ENCODE data around the gene CPNE9.

CPNE9 gene

DNA sequence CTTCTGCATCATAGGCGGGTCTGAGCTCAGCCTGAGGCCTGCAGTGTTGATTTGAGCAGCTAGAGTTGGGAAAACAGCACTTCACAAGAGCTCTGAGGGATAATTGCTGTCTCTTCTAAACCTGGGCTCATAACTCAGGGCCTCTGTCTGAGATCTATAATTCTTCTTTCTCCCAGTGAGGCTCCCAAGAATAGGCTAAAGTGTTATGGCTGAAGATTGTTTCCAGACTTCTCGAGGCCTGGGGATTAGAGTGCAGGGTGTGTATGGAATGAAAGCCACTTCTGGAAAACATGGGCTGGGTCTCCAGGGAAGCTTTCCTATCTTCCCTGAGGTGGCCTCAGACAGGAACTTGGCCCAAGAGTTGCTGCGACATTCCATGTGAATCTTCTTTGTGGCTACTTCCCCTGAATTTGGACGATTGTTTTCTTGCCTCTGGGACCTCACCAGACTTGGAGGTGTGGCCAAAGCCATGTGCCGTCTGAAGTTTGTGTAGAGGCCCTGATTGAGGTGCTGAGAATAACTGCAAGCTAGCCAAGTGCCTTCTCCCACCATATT, 27.8 kb upstream of the CPNE9 start:
- H3K4me3 ChIP-seq (ENCODE audit: low read length in 2 of 2) = no peak overlapping the region
- peaks cover 2% of the 10 kb centered on the region for H3K4me1 ChIP-seq (ENCODE audit: control insufficient read depth, insufficient read depth, low read length)
- no peak overlapping the region for H3K9ac ChIP-seq (ENCODE audit: low read length in 2 of 2)
- H3K27me3 ChIP-seq (ENCODE audit: control insufficient read depth in 1 of 2, insufficient read depth in 2 of 2, low read length in 2 of 2) = no peaks in the 10 kb centered on the region
- H3K27ac ChIP-seq (ENCODE audit: low read length) = no peak overlapping the region
- H3K9me3 ChIP-seq (ENCODE audit: control insufficient read depth in 2 of 2, low read length in 2 of 2) = no peaks in the 10 kb centered on the region
- H3K36me3 ChIP-seq (ENCODE audit: control insufficient read depth in 2 of 2, insufficient read depth in 2 of 2, low read length in 2 of 2) = peaks cover 73 to 80% of the 10 kb centered on the region in 2 donors

DNA sequence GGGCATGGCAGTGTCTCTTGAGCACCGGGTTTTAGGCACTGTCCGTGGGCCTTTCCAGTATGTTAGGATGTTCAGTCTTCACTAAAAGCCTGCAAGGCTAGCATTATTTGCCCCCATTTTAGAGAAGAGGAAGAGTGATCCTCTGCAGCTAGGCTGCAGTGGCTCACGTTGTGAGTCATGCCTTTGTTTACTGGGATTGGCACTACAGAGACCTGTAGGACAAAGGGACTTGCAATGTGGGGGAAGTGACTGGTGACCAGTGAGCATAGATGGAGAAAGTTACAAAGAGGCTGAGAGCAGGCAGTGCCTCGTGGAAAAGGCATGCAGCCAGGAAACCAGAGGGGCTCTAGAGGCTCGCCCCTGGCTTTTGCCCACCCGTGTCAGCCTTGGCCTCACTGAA, 26.8 kb upstream of the CPNE9 start:
- no peaks in the 10 kb centered on the region for H3K9me3 ChIP-seq (ENCODE audit: control insufficient read depth in 2 of 2, low read length in 2 of 2)
- no peak overlapping the region for H3K4me3 ChIP-seq (ENCODE audit: low read length in 2 of 2)
- no peaks in the 10 kb centered on the region for H3K27me3 ChIP-seq (ENCODE audit: control insufficient read depth in 1 of 2, insufficient read depth in 2 of 2, low read length in 2 of 2)
- H3K4me1 ChIP-seq (ENCODE audit: control insufficient read depth, insufficient read depth, low read length) = peaks cover 2% of the 10 kb centered on the region
- H3K9ac ChIP-seq (ENCODE audit: low read length in 2 of 2) = no peak overlapping the region
- H3K27ac ChIP-seq (ENCODE audit: low read length) = no peak overlapping the region
- H3K36me3 ChIP-seq (ENCODE audit: control insufficient read depth in 2 of 2, insufficient read depth in 2 of 2, low read length in 2 of 2) = peaks cover 77 to 83% of the 10 kb centered on the region in 2 donors

DNA sequence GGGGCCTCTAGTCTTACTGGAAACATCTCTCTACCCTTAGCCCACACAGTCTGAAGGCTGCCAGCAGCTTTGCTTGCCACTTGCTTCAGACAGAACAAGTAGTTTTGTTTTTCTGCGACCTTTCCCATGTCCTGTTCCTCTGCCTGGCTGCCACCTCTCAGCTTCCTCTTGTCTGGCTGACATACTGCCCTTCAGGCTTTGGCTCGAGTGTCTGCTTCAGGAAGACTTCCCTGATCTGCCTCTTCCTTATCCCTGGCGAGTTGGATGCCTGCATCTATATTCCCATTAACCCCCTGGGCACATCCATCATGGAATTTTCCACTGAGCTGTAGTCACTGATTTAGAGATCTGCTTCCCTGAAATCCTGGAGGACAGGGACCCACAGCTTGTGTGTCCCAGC, 25.1 kb upstream of the CPNE9 start:
- H3K4me3 ChIP-seq (ENCODE audit: low read length in 2 of 2) = no peak overlapping the region
- peaks cover 70 to 77% of the 10 kb centered on the region in 2 donors for H3K36me3 ChIP-seq (ENCODE audit: control insufficient read depth in 2 of 2, insufficient read depth in 2 of 2, low read length in 2 of 2)
- H3K4me1 ChIP-seq (ENCODE audit: control insufficient read depth, insufficient read depth, low read length) = peaks cover 2% of the 10 kb centered on the region

DNA sequence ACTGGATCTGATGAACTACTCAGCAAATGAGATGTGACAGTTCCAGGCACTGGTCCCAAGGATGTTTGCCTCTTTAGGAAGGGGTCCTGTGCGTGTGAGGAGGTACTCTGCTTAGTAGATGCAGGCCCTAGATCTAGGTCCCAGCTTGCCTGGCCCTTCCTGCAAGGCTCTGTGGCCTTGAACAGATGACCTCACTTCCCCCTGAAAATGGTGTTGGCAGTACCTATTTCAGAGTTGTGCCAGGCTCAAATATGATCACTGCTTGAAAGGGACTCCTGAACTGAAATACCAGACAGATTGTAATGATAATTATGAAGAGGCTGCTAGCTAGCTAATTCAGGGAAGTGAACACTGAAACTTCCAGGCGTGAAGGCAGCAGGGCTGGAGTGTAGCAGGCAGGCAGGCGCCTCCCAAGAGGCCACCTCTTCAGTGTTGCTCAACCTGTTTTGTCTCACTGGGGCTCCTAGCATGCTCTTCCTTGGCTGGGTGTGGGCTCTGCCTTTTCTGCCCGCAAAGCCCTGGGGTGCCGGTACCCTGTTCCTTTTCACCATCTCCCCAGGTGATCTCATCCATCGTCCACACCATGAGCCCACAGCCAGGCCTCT, 24.1 kb upstream of the CPNE9 start:
- no peak overlapping the region for H3K9ac ChIP-seq (ENCODE audit: low read length in 2 of 2)
- peaks cover 71 to 78% of the 10 kb centered on the region in 2 donors for H3K36me3 ChIP-seq (ENCODE audit: control insufficient read depth in 2 of 2, insufficient read depth in 2 of 2, low read length in 2 of 2)
- H3K27me3 ChIP-seq (ENCODE audit: control insufficient read depth in 1 of 2, insufficient read depth in 2 of 2, low read length in 2 of 2) = no peaks in the 10 kb centered on the region
- no peaks in the 10 kb centered on the region for H3K9me3 ChIP-seq (ENCODE audit: control insufficient read depth in 2 of 2, low read length in 2 of 2)
- H3K27ac ChIP-seq (ENCODE audit: low read length) = no peak overlapping the region
- no peak overlapping the region for H3K4me3 ChIP-seq (ENCODE audit: low read length in 2 of 2)
- H3K4me1 ChIP-seq (ENCODE audit: control insufficient read depth, insufficient read depth, low read length) = peaks cover 2% of the 10 kb centered on the region

More for the DNA sequence above, 25.1 kb upstream of the CPNE9 start:
- Histone ChIP-seq H3K9ac (ENCODE audit: low read length in 2 of 2) (no peak overlapping the region), H3K9me3 (ENCODE audit: control insufficient read depth in 2 of 2, low read length in 2 of 2) (no peaks in the 10 kb centered on the region), H3K27me3 (ENCODE audit: control insufficient read depth in 1 of 2, insufficient read depth in 2 of 2, low read length in 2 of 2) (no peaks in the 10 kb centered on the region), H3K27ac (ENCODE audit: low read length) (no peak overlapping the region)

DNA sequence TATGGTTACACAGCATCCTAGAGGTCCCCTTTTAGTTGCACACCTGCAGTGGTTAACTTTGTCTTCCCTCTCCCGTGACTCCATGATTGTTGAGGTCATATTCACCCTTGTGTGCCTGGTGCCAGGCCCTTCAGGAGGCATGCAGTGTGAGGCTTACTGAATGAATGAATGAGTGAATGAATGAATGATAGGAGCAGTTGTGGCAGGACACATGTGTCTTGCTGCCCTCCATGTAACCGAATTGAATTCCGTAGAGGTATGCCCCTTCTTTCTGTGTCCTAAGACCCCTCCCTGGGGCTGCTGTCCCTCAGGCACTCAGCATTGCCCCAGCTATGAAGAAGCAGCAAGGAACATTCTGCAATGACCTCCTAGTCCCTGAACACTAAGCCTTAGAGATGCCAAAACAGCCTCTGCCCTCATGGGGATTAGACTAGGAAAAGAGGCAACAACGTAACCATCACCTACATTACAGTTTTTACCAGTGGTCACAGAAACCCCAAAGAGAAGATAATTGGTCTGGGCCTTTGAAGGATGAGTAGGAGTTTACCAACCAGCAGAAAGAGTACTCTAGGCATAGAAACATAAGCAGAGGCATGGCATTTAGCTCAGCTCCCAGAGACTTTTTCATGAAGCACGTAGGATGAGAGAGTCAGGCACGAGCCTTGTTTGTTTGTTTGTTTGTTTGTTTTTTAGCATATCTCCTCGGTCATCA, 22.5 kb upstream of the CPNE9 start:
- Histone ChIP-seq H3K4me3 (ENCODE audit: low read length in 2 of 2) (no peak overlapping the region), H3K36me3 (ENCODE audit: control insufficient read depth in 2 of 2, insufficient read depth in 2 of 2, low read length in 2 of 2) (peaks cover 82 to 85% of the 10 kb centered on the region in 2 donors), H3K27me3 (ENCODE audit: control insufficient read depth in 1 of 2, insufficient read depth in 2 of 2, low read length in 2 of 2) (no peaks in the 10 kb centered on the region), H3K27ac (ENCODE audit: low read length) (no peak overlapping the region), H3K9me3 (ENCODE audit: control insufficient read depth in 2 of 2, low read length in 2 of 2) (no peaks in the 10 kb centered on the region), H3K4me1 (ENCODE audit: control insufficient read depth, insufficient read depth, low read length) (peaks cover 2% of the 10 kb centered on the region), H3K9ac (ENCODE audit: low read length in 2 of 2) (no peak overlapping the region)

- H3K36me3 ChIP-seq (ENCODE audit: control insufficient read depth in 2 of 2, insufficient read depth in 2 of 2, low read length in 2 of 2) = peaks cover 84 to 85% of the 10 kb centered on the region in 2 donors
These were observed 21.9 kb upstream of the CPNE9 start for GRCh38 chr3:9681723-9682081.

DNA sequence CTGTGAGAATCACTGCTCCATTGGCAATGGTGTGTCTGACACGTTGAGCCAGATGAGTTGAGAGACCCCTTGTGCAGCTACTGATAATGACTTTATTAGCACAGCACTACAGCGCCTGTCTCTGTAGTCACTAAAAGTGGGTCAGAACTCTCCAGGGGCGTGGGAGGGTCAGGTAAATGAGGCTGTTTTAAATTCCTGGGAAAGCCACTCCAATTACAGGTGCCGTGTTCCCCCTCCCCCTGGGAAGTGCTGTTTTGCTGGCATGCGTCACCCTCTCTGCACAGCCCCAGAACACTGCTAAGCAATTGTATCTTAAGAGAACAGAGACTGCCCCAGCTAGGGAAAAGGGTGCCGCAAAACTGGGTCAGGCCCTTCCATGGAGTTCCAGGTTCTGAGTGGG, 21.5 kb upstream of the CPNE9 start:
- peaks cover 83 to 85% of the 10 kb centered on the region in 2 donors for H3K36me3 ChIP-seq (ENCODE audit: control insufficient read depth in 2 of 2, insufficient read depth in 2 of 2, low read length in 2 of 2)
- no peak overlapping the region for H3K4me3 ChIP-seq (ENCODE audit: low read length in 2 of 2)
- H3K9me3 ChIP-seq (ENCODE audit: control insufficient read depth in 2 of 2, low read length in 2 of 2) = no peaks in the 10 kb centered on the region
- H3K27ac ChIP-seq (ENCODE audit: low read length) = no peak overlapping the region
- H3K4me1 ChIP-seq (ENCODE audit: control insufficient read depth, insufficient read depth, low read length) = peaks cover 2% of the 10 kb centered on the region
- H3K27me3 ChIP-seq (ENCODE audit: control insufficient read depth in 1 of 2, insufficient read depth in 2 of 2, low read length in 2 of 2) = no peaks in the 10 kb centered on the region
- no peak overlapping the region for H3K9ac ChIP-seq (ENCODE audit: low read length in 2 of 2)

More at GRCh38 chr3:9681723-9682081, 21.9 kb upstream of the CPNE9 start:
- Histone ChIP-seq H3K27me3 (ENCODE audit: control insufficient read depth in 1 of 2, insufficient read depth in 2 of 2, low read length in 2 of 2) (no peaks in the 10 kb centered on the region), H3K9me3 (ENCODE audit: control insufficient read depth in 2 of 2, low read length in 2 of 2) (no peaks in the 10 kb centered on the region), H3K4me3 (ENCODE audit: low read length in 2 of 2) (no peak overlapping the region), H3K4me1 (ENCODE audit: control insufficient read depth, insufficient read depth, low read length) (peaks cover 2% of the 10 kb centered on the region), H3K27ac (ENCODE audit: low read length) (no peak overlapping the region), H3K9ac (ENCODE audit: low read length in 2 of 2) (no peak overlapping the region)

DNA sequence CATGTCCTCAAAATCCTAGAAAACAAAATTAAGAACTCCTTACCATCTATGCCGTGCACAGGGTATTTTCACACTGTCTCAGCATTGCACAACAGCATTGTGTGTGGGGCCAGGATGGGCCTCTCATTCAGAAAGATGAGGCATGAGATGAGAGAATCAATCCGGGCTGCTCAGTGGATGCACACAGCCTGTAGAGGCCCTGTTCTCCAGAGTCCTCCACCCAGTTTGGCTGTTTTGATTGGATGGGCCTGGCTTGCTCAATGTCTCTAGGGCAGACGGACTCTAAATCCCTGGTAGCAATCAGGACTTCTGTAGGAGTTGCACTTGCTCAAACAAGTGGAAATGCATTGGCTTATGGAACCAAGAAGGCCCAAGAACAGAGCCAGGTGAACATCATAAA, 20.2 kb upstream of the CPNE9 start:
- peaks cover 79 to 87% of the 10 kb centered on the region in 2 donors for H3K36me3 ChIP-seq (ENCODE audit: control insufficient read depth in 2 of 2, insufficient read depth in 2 of 2, low read length in 2 of 2)
- no peaks in the 10 kb centered on the region for H3K27me3 ChIP-seq (ENCODE audit: control insufficient read depth in 1 of 2, insufficient read depth in 2 of 2, low read length in 2 of 2)
- no peak overlapping the region for H3K27ac ChIP-seq (ENCODE audit: low read length)
- peaks cover 2% of the 10 kb centered on the region for H3K4me1 ChIP-seq (ENCODE audit: control insufficient read depth, insufficient read depth, low read length)
- no peak overlapping the region for H3K4me3 ChIP-seq (ENCODE audit: low read length in 2 of 2)
- H3K9me3 ChIP-seq (ENCODE audit: control insufficient read depth in 2 of 2, low read length in 2 of 2) = no peaks in the 10 kb centered on the region
- H3K9ac ChIP-seq (ENCODE audit: low read length in 2 of 2) = no peak overlapping the region

DNA sequence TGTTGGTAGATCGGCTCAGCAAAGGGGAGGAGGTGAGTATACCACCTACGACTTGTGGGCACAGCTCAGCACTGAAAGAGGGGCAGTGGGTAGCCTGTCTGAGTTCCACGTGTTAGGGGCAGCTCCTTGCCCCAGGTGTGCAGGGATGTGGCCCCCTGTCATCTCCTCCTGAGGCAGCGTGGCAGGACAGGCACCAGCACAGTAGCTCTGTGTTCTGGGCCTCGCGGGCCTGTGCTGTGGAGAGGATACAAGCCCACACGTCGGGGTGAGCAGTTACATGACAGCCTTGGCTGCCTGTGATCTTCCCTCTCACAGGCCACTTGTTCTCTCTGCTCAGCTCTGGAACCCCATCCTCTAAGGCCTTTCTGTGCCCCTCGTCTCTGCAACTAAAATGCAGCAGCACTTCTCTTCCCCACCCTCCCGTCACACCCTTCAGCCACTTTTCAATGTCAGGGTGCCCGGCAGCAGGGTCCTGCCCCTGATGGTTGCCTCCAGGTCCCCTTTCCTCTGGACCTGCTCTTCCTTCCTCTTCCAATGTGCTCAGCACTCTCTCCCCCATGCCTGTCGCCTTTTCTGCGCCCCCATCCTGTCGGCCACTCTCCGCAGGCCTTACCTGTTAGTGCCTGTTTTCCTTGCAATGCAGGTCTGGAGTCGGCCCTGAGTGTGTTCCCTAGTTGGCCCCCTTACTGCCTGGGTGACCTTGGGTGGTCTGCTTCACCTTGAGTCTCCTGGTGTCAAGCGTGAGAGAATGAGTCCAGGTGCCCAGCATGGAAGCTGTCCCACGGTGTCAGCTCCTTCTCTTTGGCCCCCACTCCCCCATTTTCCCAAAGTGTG, 18.2 kb upstream of the CPNE9 start:
- peaks cover 81 to 86% of the 10 kb centered on the region in 2 donors for H3K36me3 ChIP-seq (ENCODE audit: control insufficient read depth in 2 of 2, insufficient read depth in 2 of 2, low read length in 2 of 2)
- H3K4me3 ChIP-seq (ENCODE audit: low read length in 2 of 2) = no peak overlapping the region
- H3K4me1 ChIP-seq (ENCODE audit: control insufficient read depth, insufficient read depth, low read length) = no peaks in the 10 kb centered on the region
- no peaks in the 10 kb centered on the region for H3K9me3 ChIP-seq (ENCODE audit: control insufficient read depth in 2 of 2, low read length in 2 of 2)
- H3K27ac ChIP-seq (ENCODE audit: low read length) = no peak overlapping the region
- no peak overlapping the region for H3K9ac ChIP-seq (ENCODE audit: low read length in 2 of 2)
- H3K27me3 ChIP-seq (ENCODE audit: control insufficient read depth in 1 of 2, insufficient read depth in 2 of 2, low read length in 2 of 2) = no peaks in the 10 kb centered on the region

DNA sequence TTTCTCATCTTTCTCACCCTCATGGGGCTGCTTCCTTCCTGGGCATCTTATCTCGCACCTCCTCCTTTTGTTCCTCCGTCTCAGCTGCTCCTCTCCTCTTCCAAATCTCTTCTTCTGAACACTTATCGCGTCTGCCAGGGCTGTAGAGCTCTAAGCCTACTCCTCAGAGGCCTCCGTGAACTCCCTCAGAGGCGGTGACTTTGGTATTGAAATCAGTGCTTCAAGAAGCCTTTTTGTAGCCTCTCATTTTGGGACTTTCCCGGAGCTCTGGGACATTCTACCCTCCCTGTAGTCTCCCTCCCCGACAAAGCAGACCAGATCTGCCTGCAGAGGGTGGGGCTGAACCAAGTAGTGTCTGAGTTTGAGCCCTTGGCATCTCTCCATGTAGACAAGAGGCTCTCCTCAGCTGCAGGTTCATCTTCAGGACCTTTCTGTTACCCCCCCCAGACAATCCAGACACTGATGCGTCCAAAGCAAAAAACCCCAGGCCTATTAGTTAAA, 17.5 kb upstream of the CPNE9 start:
- H3K36me3 ChIP-seq (ENCODE audit: control insufficient read depth in 2 of 2, insufficient read depth in 2 of 2, low read length in 2 of 2) = peaks cover 81 to 86% of the 10 kb centered on the region in 2 donors
- H3K27ac ChIP-seq (ENCODE audit: low read length) = no peak overlapping the region
- H3K9ac ChIP-seq (ENCODE audit: low read length in 2 of 2) = no peak overlapping the region
- H3K27me3 ChIP-seq (ENCODE audit: control insufficient read depth in 1 of 2, insufficient read depth in 2 of 2, low read length in 2 of 2) = no peaks in the 10 kb centered on the region
- H3K4me3 ChIP-seq (ENCODE audit: low read length in 2 of 2) = no peak overlapping the region
- H3K4me1 ChIP-seq (ENCODE audit: control insufficient read depth, insufficient read depth, low read length) = no peaks in the 10 kb centered on the region
- H3K9me3 ChIP-seq (ENCODE audit: control insufficient read depth in 2 of 2, low read length in 2 of 2) = no peaks in the 10 kb centered on the region
